Mucosa of descending colon (tissue), 3 donors: Measurements from ENCODE around the gene EPS8L1. TPM values are rescaled to one million over a fixed set of nuclear protein-coding genes. Genes with fewer than 3 reads are reported as not detected.
"Not testable (repeated sequence)": the region's sequence is repeated elsewhere in the genome, so short reads cannot be mapped to it uniquely, and the experiment has no call there.

ENCODE experiments used
- ATAC-seq: fragments of 200-7000 bp; cut with Tn5 transposase; one replicate; pipeline ENCODE4 v1.9.1; 2020; ENCODE audit warnings: mild to moderate bottlenecking, moderate library complexity
- DNase-seq, 3 donors: peaks; one replicate each; pipeline ENCODE4 v3.0.0-alpha.2; 2020
- H3K36me3 ChIP-seq: fragments of 200-600 bp; one replicate; pipeline ENCODE4 v1.8.0; 2021; ENCODE audit warnings: low read depth, mild to moderate bottlenecking
- H3K4me1 ChIP-seq: fragments of 200-600 bp; one replicate; pipeline ENCODE4 v1.8.0; 2021; ENCODE audit warnings: low read depth, mild to moderate bottlenecking
- H3K4me3 ChIP-seq: fragments of 200-600 bp; one replicate; pipeline ENCODE4 v1.8.0; 2021; ENCODE audit warnings: mild to moderate bottlenecking
- H3K9me3 ChIP-seq: fragments of 200-600 bp; one replicate; pipeline ENCODE4 v1.8.0; 2021; ENCODE audit warnings: mild to moderate bottlenecking
- CTCF ChIP-seq: fragments of 200-600 bp; IDR thresholded peaks from one replicate; pipeline ENCODE4 v1.8.0; 2022; ENCODE audit warnings: antibody characterized with exemption, mild to moderate bottlenecking
- intact Hi-C, 2 donors: fragments of 100-400 bp; cut with DNase I in 1 of 2; cut with micrococcal nuclease in 1 of 2; formaldehyde crosslinking; loops; one replicate each; pipeline versions ENCODE4 v1.11.0 to v1.11.1; 2022; cut with DNase I, micrococcal nuclease
- total RNA-seq, 3 donors: library from RNA; stranded (reverse); fragmentation: NEBNext Ultra II Directional in 2 of 3; extraction: Animal tissue kit (Norgen Biotek cat#: 25700) in 2 of 3; gene quantifications; one replicate each; pipeline versions ENCODE4 v1.2.1 to v1.2.4, GENCODE V29; 2021 to 2023
- donor health status: DM: no; HTN: no; CAD: no; lungs with moderate emphysema.
- donor health status: DM: no; HTN: no; CAD: no.
- donor health status: DM: no; HTN: yes; CAD: no.

The EPS8L1 gene
- total RNA-seq, 3 donors from 2014 or later = 20.7 to 79.6 (median 36.0) TPM

- intact Hi-C loops = no loop called here
- ATAC-seq = no peak
- no peak overlapping the region for H3K4me3 ChIP-seq
- TF ChIP-seq CTCF = no peak
- DNase-seq = no peak
- no peaks in the 10 kb centered on the region for H3K4me1 ChIP-seq
- no peaks in the 10 kb centered on the region for H3K36me3 ChIP-seq
- no peaks in the 10 kb centered on the region for H3K9me3 ChIP-seq
Observed at GRCh38 chr19:55105237-55105636, 29.6 kb downstream of the EPS8L1 start.

GRCh38 chr19:55106591-55106990 is 30.9 kb downstream of the EPS8L1 start:
- Histone ChIP-seq H3K4me1 (no peaks in the 10 kb centered on the region), H3K9me3 (no peaks in the 10 kb centered on the region), H3K36me3 (no peaks in the 10 kb centered on the region), H3K4me3 (no peak overlapping the region)
- TF ChIP-seq CTCF = no peak
- ATAC-seq (no peak), DNase-seq (peak in 1 of 3 donors; percentile 16)
- intact Hi-C loops = no loop called here

GRCh38 chr19:55107252-55107651 is 31.6 kb downstream of the EPS8L1 start:
- intact Hi-C loops, DNase-seq, H3K4me1 ChIP-seq, ATAC-seq, H3K4me3 ChIP-seq, H3K9me3 ChIP-seq, H3K36me3 ChIP-seq: not testable (repeated sequence)

- no peaks in the 10 kb centered on the region for H3K36me3 ChIP-seq
- H3K9me3 ChIP-seq = no peaks in the 10 kb centered on the region
- H3K4me1 ChIP-seq = no peaks in the 10 kb centered on the region
- TF ChIP-seq CTCF = no peak
- DNase-seq (peak in 1 of 3 donors; percentile 43), ATAC-seq (no peak)
- intact Hi-C loops = no loop called here
- no peak overlapping the region for H3K4me3 ChIP-seq
Observed at GRCh38 chr19:55109527-55110291, 34.0 kb downstream of the EPS8L1 start.

- peaks cover 12% of the 10 kb centered on the region for H3K4me1 ChIP-seq
- TF ChIP-seq CTCF = no peak
- no peak overlapping the region for H3K4me3 ChIP-seq
- DNase-seq (peak in 1 of 3 donors; percentile 42), ATAC-seq (no peak)
- H3K36me3 ChIP-seq = no peaks in the 10 kb centered on the region
- intact Hi-C loops = no loop called here
- H3K9me3 ChIP-seq = no peaks in the 10 kb centered on the region
Observed at GRCh38 chr19:55111238-55111831, 35.7 kb downstream of the EPS8L1 start.

GRCh38 chr19:55112246-55112776 is 36.6 kb downstream of the EPS8L1 start:
- Histone ChIP-seq H3K9me3 (no peaks in the 10 kb centered on the region), H3K36me3 (no peaks in the 10 kb centered on the region), H3K4me3 (no peak overlapping the region), H3K4me1 (peaks cover 13% of the 10 kb centered on the region)
- intact Hi-C loops = no loop called here
- DNase-seq (peak in 1 of 3 donors; percentile 55), ATAC-seq (no peak)
- TF ChIP-seq CTCF = no peak
